Endodermal cell (in vitro differentiated cells): Measurements from ENCODE around the gene PRICKLE2. TPM values are rescaled to one million over a fixed set of nuclear protein-coding genes. Genes with fewer than 3 reads are reported as not detected.
A peak's percentile ranks its signal among the peaks of the same experiment; 100 is the strongest.

Experiments used
- DNase-seq: peaks from one replicate; pipeline ENCODE4 v3.0.0-alpha.2; 2017
- H3K27ac ChIP-seq: 2 replicates; pipeline ENCODE4 v1.5.1; 2013; ENCODE audit warnings: mild to moderate bottlenecking, low read depth, low read length, moderate library complexity
- H3K27me3 ChIP-seq: 2 replicates; pipeline ENCODE4 v1.6.1; 2013; ENCODE audit warnings: mild to moderate bottlenecking, low read length, moderate library complexity; ENCODE audit not compliant: insufficient read depth, control insufficient read depth, poor library complexity, severe bottlenecking
- H3K36me3 ChIP-seq: 2 replicates; pipeline ENCODE4 v1.7.0; 2013; ENCODE audit warnings: mild to moderate bottlenecking, low read length, moderate library complexity; ENCODE audit not compliant: control insufficient read depth, insufficient read depth
- H3K4me1 ChIP-seq: one replicate; pipeline ENCODE4 v1.7.0; 2013; ENCODE audit warnings: low read length; ENCODE audit not compliant: control insufficient read depth, insufficient read depth
- H3K4me3 ChIP-seq: 2 replicates; pipeline ENCODE4 v1.5.1; 2013; ENCODE audit warnings: mild to moderate bottlenecking, low read length, moderate library complexity
- H3K9ac ChIP-seq: 2 replicates; pipeline ENCODE4 v1.6.1; 2013; ENCODE audit warnings: mild to moderate bottlenecking, low read length, moderate library complexity; ENCODE audit not compliant: poor library complexity, severe bottlenecking; ENCODE audit errors: extremely low read depth
- H3K9me3 ChIP-seq: 2 replicates; pipeline ENCODE4 v1.6.1; 2013; ENCODE audit warnings: mild to moderate bottlenecking, low read length, moderate library complexity; ENCODE audit not compliant: control insufficient read depth
- H3K27ac Mint-ChIP-seq: 2 replicates; pipeline ENCODE4 v1.8.0; 2020; ENCODE audit warnings: mixed read lengths
- H3K27me3 Mint-ChIP-seq: 2 replicates; pipeline ENCODE4 v1.8.0; 2021; ENCODE audit warnings: mild to moderate bottlenecking, mixed read lengths; ENCODE audit not compliant: insufficient read depth
- H3K36me3 Mint-ChIP-seq: 2 replicates; pipeline ENCODE4 v1.8.0; 2020; ENCODE audit warnings: low read depth, mixed read lengths
- H3K4me1 Mint-ChIP-seq: 2 replicates; pipeline ENCODE4 v1.8.0; 2020; ENCODE audit warnings: mixed read lengths
- H3K4me3 Mint-ChIP-seq: 2 replicates; pipeline ENCODE4 v1.8.0; 2020; ENCODE audit warnings: mild to moderate bottlenecking, moderate library complexity, mixed read lengths
- H3K9me3 Mint-ChIP-seq: 2 replicates; pipeline ENCODE4 v1.8.0; 2020; ENCODE audit warnings: mild to moderate bottlenecking, mixed read lengths
- WGBS, 2 experiments: methylation state at CpG; one replicate each; pipeline versions ENCODE4 v1.1.5 to v1.1.7; 2013; ENCODE audit warnings: missing lambda C conversion rate in 2 of 2, mixed read lengths in 1 of 2; ENCODE audit not compliant: insufficient coverage in 1 of 2, insufficient read length in 1 of 2; 5-methylcytosine and 5-hydroxymethylcytosine counted together
- total RNA-seq, 2 donors: library from RNA; stranded (reverse); fragmentation: NEBNext Ultra II Directional in 1 of 2; extraction: Animal tissue kit (Norgen Biotek cat#: 25700) in 1 of 2; gene quantifications; 2 replicates in 1 of 2; 3 replicates in 1 of 2; pipeline ENCODE4 v1.2.1, GENCODE V29; 2021
- TF ChIP-seq, protein P1 (sequence below): fragments of 200-600 bp; sonication (generic); conservative IDR thresholded peaks from 2 replicates; pipeline ENCODE4 v1.5.0; 2021; ENCODE audit warnings: antibody characterized with exemption, mild to moderate bottlenecking

PRICKLE2 gene
- total RNA-seq, 2 donors from 2014 or later = 8.5 to 10.4 TPM

DNA sequence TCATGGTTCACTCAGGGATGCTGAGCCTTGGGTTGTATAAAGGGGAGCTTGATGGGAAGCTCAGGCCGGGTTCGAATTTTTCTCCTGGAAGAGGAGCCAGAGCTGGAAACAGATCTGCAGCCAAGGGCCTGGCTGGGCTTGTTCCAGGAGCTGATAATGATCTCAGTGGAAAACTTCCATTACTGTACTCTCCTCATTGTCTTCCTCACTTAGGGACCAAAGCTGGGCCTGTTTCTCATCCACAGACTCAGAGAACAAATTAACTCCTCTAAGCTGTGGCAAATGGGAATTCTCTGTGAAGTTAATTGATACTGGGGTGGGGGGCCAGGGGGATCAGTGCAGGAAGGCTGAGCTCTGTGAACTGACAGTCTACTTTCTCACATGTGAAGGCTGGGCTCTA is 92.0 kb downstream of the PRICKLE2 start:
- H3K4me3 ChIP-seq = no peak overlapping the region
- Mint-ChIP-seq H3K36me3 (no peaks in the 10 kb centered on the region), H3K27me3 (no peaks in the 10 kb centered on the region), H3K9me3 (no peaks in the 10 kb centered on the region), H3K27ac (no peak overlapping the region), H3K4me3 (no peak overlapping the region), H3K4me1 (peaks cover 67% of the 10 kb centered on the region)
- no peaks in the 10 kb centered on the region for H3K9me3 ChIP-seq
- peak; percentile 17 for DNase-seq
- TF ChIP-seq, protein P1, sequence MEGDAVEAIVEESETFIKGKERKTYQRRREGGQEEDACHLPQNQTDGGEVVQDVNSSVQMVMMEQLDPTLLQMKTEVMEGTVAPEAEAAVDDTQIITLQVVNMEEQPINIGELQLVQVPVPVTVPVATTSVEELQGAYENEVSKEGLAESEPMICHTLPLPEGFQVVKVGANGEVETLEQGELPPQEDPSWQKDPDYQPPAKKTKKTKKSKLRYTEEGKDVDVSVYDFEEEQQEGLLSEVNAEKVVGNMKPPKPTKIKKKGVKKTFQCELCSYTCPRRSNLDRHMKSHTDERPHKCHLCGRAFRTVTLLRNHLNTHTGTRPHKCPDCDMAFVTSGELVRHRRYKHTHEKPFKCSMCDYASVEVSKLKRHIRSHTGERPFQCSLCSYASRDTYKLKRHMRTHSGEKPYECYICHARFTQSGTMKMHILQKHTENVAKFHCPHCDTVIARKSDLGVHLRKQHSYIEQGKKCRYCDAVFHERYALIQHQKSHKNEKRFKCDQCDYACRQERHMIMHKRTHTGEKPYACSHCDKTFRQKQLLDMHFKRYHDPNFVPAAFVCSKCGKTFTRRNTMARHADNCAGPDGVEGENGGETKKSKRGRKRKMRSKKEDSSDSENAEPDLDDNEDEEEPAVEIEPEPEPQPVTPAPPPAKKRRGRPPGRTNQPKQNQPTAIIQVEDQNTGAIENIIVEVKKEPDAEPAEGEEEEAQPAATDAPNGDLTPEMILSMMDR = no peak
- H3K27ac ChIP-seq = no peak overlapping the region
- peaks cover 7% of the 10 kb centered on the region for H3K4me1 ChIP-seq
- H3K36me3 ChIP-seq = no peaks in the 10 kb centered on the region
- 83 to 92% methylated on average over 2 of the region's 2 CpGs for WGBS, 2 experiments
- no peak overlapping the region for H3K9ac ChIP-seq
- no peaks in the 10 kb centered on the region for H3K27me3 ChIP-seq

DNA sequence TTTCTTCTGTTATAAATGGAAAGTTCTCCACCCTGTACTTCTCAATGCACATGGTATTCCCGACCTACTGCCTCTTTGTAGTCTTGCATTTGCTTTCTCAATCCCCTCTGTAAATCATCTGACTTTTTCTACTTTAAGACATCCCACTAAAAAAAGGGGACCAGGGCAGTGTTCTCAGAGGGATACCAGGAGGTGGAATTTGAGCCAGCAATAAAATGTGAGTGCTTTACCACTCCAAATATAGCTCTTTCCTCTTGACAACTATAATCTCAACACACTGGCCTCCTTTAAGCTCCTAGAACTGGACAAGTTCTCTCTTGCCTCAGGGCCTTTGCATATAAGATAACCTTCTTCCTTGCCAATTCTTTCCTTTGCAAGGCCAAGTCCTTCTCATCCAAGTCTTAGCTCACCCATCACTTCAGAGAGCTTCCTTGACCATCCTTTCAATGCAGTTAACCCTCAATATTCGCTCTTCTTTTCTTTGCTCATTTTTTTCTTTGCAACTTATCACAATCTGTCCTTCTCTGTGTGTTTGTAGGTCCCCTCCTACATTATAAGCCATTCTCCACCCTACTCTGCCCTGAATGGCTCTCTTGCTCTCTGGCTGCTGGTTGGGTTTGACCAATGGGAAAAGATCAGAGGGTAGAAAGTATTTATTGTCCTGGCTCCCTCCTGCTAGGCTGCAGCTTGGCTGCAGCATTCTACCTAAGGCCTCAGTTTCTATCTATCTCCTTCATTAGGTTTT is 93.4 kb downstream of the PRICKLE2 start:
- H3K27ac ChIP-seq = no peak overlapping the region
- no peaks in the 10 kb centered on the region for H3K36me3 ChIP-seq
- no peaks in the 10 kb centered on the region for H3K9me3 Mint-ChIP-seq
- no peaks in the 10 kb centered on the region for H3K36me3 Mint-ChIP-seq
- no peak overlapping the region for H3K4me3 Mint-ChIP-seq
- H3K9ac ChIP-seq = no peak overlapping the region
- TF ChIP-seq, protein P1 = no peak
- H3K4me1 Mint-ChIP-seq = peaks cover 78% of the 10 kb centered on the region
- H3K4me3 ChIP-seq = no peak overlapping the region
- no peaks in the 10 kb centered on the region for H3K27me3 Mint-ChIP-seq
- H3K9me3 ChIP-seq = no peaks in the 10 kb centered on the region
- no peaks in the 10 kb centered on the region for H3K27me3 ChIP-seq
- H3K4me1 ChIP-seq = peaks cover 4% of the 10 kb centered on the region
- peak; percentile 24 for DNase-seq
- WGBS, 2 experiments = 91% methylated on average over 1 to 2 of the region's 2 CpGs
- H3K27ac Mint-ChIP-seq = no peak overlapping the region

DNA sequence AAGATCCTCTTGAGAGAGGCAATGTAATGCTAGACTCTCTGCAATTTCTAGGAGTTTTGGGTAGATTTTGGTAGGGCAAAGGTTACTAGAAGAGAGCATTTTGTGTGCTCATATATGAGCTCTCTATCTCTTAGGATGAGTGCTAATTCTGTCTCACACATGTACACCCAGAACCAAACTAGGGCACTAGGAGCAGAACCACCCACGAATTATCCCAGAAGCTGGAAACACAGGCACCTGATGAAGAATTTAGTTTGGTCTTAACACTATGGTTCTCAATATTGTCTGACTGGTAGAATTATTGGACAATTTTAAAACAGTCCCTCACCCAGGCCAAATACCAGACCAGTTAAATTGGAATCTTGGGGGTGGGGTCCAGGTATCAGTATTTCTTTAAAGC is 94.8 kb downstream of the PRICKLE2 start:
- H3K36me3 Mint-ChIP-seq = no peaks in the 10 kb centered on the region
- H3K4me3 Mint-ChIP-seq = no peak overlapping the region
- H3K36me3 ChIP-seq = no peaks in the 10 kb centered on the region
- no peak overlapping the region for H3K27ac ChIP-seq
- no peak overlapping the region for H3K9ac ChIP-seq
- H3K27me3 ChIP-seq = no peaks in the 10 kb centered on the region
- TF ChIP-seq, protein P1 = no peak
- H3K9me3 ChIP-seq = no peaks in the 10 kb centered on the region
- 100% methylated on average over 1 of the region's 1 CpG; no CpG with 5 or more reads in 1 of the 2 experiments for WGBS, 2 experiments
- no peak overlapping the region for H3K27ac Mint-ChIP-seq
- DNase-seq = no peak
- H3K4me3 ChIP-seq = no peak overlapping the region
- H3K4me1 ChIP-seq = no peaks in the 10 kb centered on the region
- no peaks in the 10 kb centered on the region for H3K27me3 Mint-ChIP-seq
- H3K4me1 Mint-ChIP-seq = peaks cover 66% of the 10 kb centered on the region
- no peaks in the 10 kb centered on the region for H3K9me3 Mint-ChIP-seq
